Fibroblast of skin of back (primary cell): ENCODE measurements around the gene CAMK2D.
"Not testable (repeated sequence)": the region's sequence is repeated elsewhere in the genome, so short reads cannot be mapped to it uniquely, and the experiment has no call there.

Experiments used
- DNase-seq: peaks from one replicate; pipeline ENCODE4 v3.0.0-alpha.2; 2013

Gene CAMK2D

GRCh38 chr4:113730467-113731216 lies 30.9 kb downstream of the CAMK2D start:
- DNase-seq: no peak

DNA sequence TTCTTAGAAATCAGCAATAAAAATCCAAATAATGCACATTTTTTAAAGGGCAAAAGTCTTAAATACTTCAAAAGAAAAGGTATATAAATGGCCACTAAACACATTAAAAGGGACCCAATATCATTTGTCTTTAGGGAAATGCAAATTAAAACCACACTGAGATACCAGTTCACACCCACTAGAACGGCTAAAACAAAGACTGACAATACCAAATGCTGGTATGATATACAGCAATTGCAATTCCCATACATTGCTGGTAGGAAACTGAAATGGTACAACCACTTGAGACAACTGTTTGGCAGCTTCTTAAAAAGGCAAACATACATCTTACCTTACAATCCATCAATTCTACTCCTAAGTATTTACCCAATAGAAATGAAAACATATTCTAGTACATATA lies 33.7 kb downstream of the CAMK2D start:
- no peak for DNase-seq

GRCh38 chr4:113725963-113726362 lies 35.6 kb downstream of the CAMK2D start:
- DNase-seq: no peak

DNA sequence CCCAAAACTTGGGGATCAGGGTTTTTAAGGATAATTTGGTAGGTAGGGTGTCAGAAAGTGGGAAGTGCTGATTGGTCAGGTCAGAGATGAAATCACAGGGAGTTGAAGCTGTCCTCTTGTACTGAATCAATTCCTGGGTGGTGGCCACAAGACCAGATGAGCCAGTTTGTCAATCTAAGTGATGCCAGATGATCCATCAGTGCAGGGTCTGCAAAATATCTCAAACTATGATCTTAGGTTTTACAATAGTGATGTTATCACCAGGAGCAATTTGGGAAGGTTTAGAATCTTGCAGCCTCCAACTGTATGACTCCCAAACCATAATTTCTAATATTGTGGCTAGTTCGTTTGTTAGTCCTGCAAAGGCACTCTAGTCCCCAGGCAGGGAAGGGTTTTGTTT lies 43.3 kb downstream of the CAMK2D start:
- no peak for DNase-seq

- peak; percentile 9 for DNase-seq
Measured at GRCh38 chr4:113711883-113712662, 49.5 kb downstream of the CAMK2D start.

DNA sequence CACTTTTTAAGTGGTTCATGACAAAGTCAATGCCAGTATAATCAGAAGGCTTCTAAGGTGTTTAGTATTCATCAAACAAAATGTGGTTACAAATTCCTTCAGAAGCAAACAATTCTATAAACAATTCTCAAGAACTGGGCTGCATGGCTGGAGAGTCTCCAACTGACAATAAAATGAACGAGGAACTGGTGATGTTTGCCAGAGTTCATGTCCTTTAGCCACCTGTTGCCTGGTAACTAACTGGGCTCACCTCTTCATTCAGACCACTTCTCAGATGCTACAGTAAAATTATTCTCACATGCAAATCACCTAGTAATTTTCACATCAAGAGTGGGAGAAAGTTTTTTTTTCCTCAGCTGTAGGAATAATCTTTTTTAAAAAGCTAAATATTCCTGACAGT lies 53.3 kb downstream of the CAMK2D start:
- DNase-seq: no peak

- DNase-seq: peak; percentile 49
Measured at GRCh38 chr4:113707048-113707447, 54.5 kb downstream of the CAMK2D start.

DNA sequence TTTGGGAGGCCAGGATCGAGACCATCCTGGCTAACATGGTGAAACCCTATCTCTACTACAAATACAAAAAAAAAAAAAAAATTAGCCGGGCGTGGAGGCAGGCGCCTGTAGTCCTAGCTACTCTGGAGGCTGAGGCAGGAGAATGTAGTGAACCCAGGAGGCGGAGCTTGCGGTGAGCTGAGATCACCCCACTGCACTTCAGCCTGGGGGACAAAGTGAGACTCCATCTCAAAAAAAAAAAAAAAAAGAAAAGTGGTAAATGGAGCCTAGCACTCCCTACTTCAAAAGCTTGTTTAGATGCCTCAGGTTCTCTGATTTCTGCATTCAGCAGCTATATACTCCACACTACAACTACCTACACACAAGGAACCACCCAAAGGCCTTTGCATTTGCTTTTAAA lies 56.4 kb downstream of the CAMK2D start:
- not testable (repeated sequence) for DNase-seq

- peak; percentile 68 for DNase-seq
Measured at GRCh38 chr4:113702596-113702995, 58.9 kb downstream of the CAMK2D start.

DNA sequence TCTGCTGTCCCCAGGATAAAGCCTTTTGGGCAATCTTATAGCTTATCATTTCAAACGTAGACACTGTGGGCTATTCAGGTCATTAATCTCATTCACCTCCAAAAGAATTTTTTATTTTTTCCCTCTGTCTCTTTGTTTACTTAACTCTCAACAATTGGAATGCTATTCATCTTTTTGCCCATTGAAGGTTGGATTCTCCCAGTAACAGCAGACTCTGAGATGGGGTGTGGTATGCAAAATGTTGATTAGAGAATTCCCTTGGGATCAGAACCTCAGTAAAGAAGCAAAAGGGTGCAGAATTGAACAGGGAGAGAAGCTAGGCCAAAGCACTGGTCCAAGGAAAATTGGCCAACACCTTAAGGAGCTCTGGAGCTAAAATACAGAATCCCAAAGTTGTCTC lies 60.4 kb downstream of the CAMK2D start:
- peak; percentile 16 for DNase-seq

GRCh38 chr4:113700602-113701150 lies 60.9 kb downstream of the CAMK2D start:
- no peak for DNase-seq

DNA sequence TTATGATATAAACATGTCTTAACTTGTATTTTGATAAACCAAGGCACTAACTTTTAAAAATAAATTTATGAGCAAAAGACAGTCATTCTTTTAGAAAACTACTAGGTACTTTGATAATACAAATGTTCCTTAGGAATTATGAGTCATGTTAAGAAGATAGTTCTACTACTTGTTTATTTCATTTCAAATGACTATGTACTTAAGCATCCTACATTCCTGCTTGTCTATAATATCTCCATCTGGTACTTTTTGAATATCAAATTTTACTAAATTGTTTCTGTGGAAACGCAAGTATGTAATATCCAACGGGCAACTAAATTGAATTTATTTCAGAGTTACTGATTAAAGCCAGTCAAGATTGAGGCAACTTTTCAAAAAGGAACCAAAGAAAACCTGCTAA lies 61.8 kb downstream of the CAMK2D start:
- peak; percentile 51 for DNase-seq

DNA sequence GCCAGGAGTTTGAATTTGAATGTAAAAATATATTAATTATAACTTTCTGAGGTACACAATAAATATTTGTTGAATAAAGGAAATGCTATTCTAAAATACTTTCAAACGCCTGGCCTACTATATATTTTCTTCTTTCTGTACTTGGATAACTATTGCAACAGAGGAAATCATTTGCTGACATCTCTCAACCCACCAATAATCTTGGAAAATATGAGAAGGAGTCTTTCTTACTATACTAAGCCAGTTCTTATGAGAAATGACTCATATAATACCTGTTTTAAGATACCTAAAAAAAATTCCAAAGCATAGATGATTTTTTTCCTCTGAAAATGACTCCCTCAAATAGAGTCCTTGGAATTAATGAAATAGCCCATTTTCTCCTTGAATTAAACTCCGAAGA lies 64.1 kb downstream of the CAMK2D start:
- no peak for DNase-seq

- peak; percentile 27 for DNase-seq
Measured at GRCh38 chr4:113695328-113696169, 66.0 kb downstream of the CAMK2D start.

- no peak for DNase-seq
Measured at GRCh38 chr4:113694008-113694407, 67.5 kb downstream of the CAMK2D start.

DNA sequence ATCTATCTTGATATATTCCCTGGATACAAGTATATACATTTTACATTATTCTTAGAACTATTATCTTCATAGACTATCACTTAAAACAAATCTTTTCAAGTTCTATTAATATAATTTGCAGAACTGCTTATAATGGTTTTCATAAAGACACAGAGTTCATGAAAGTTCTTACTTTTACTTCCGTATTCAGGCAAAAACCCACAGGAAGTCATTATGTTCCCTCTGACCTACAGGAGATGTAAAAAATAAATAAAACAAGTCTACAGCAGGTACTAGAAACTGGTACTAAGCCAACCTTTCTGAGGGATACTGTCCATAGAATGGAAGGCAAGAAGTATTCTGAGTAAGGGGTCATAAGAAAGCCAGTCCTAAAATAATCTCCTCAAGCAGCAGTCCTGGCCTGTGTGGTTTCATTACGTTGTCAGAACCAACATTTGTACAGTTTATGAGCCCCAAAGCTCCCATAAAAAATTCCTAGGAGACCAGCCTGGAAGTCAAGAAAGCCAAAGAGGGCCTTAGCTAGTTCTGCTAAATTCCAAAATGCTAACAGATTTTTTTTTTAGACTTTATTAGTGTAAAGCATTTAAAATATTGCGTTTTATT lies 68.6 kb downstream of the CAMK2D start:
- DNase-seq: no peak

GRCh38 chr4:113691676-113692075 lies 69.9 kb downstream of the CAMK2D start:
- DNase-seq: no peak

DNA sequence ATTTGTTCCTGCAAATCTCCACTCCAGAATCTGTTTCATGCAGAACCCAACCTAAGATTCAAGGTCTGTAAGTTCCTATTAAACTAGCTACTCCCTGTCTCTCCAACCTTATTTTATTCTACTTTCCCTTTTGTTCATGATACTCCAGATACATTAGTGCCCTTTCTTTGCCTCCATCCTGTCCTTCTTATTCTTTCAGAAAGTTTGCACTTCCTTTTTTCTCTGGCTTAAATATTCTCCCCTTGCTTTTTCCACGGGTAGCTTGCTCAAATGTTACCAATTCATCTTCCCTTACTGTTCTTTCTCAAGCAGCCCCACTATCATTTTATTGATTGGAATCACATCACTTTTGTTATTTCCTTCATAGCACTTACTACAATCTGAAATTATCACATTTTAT lies 72.1 kb downstream of the CAMK2D start:
- no peak for DNase-seq

DNA sequence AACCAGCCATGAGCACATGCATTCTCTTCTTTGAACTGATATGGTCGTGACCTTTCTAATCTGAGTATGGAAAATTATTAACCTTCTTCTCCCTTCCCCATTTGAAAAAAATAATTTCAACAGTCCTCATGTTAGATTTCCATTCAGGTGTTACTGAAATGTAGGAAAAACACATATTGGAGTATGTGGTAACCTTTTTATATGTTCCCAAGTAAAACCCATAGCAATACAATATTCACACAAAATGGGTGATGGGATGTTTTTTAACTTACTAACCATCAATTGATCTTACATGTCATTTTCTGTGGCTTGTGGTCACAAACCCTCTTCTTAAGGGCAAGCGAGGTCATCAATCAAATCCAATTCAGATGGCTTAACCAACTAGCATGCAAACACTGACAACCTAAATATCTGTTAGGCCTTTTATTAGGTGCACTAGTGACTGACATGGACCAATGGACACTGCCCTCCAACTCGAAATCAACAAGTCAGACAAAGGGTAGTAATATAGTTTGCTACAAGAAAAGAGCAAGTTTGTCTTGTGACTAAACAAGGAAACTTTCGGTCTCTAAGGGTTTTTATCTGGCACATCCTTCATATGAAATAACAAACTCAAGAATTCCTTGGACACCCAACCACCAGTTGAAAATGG lies 74.3 kb downstream of the CAMK2D start:
- peak; percentile 83 for DNase-seq

DNA sequence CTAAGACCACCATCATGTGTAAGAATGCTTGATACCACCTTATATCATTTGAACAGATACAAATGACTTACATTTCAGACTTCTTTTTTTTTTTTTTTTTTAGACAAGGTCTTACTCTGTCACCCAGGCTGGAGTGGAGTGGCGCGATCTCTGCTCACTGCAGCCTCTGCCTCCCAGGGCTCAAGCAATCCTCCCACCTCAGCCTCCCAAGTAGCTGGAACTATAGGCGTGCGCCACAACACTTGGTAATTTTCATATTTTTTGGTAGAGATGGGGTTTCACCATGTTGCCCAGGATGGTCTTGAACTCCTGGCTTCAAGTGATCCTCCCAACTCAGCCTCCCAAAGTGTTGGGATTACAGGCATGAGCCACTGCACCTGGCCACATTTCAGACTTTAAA lies 76.4 kb downstream of the CAMK2D start:
- not testable (repeated sequence) for DNase-seq

- DNase-seq: peak; percentile 95
Measured at GRCh38 chr4:113684534-113685091, 76.9 kb downstream of the CAMK2D start.
